OCI-LY7 (cell line): ENCODE measurements around the gene MEGF6. TPM values are rescaled to one million over a fixed set of nuclear protein-coding genes. Genes with fewer than 3 reads are reported as not detected.

ENCODE experiments used
- BruUV-seq: library from RNA; stranded (reverse); fragments of 400-500 nt; replicated peaks from 2 replicates; lab custom pipeline; 2021; lab: Mats Ljungman, UMichigan
- CTCF ChIA-PET: fragments of 300-600 bp; sonication (Branson Sonifier 250); formaldehyde crosslinking; loops from one replicate; lab custom pipeline; 2022; ENCODE audit warnings: antibody characterized with exemption; ENCODE audit not compliant: unreplicated experiment; lab: Charles Lee
- POLR2A ChIA-PET: fragments of 300-600 bp; sonication (Branson Sonifier 250); formaldehyde crosslinking; loops from one replicate; lab custom pipeline; 2022; ENCODE audit warnings: antibody characterized with exemption; lab: Charles Lee
- DNase-seq: peaks from one replicate; pipeline ENCODE4 v3.0.0-alpha.2; 2015; ENCODE audit warnings: low spot score
- H2AFZ ChIP-seq: fragments of 200-600 bp; sonication (generic), shearing (Covaris generic); 2 replicates; pipeline ENCODE4 v1.6.1; 2014; ENCODE audit warnings: mild to moderate bottlenecking, antibody characterized with exemption, low read length, moderate library complexity
- H3K27ac ChIP-seq: fragments of 200-600 bp; sonication (generic); 2 replicates; pipeline ENCODE4 v1.5.1; 2014; ENCODE audit warnings: mixed run types, low read depth, mild to moderate bottlenecking, moderate library complexity, low read length, inconsistent platforms; ENCODE audit not compliant: poor library complexity, severe bottlenecking
- H3K36me3 ChIP-seq: fragments of 200-600 bp; sonication (generic); 2 replicates; pipeline ENCODE4 v1.6.1; 2014; ENCODE audit warnings: mild to moderate bottlenecking, antibody characterized with exemption, low read length, moderate library complexity, mixed read lengths; ENCODE audit not compliant: insufficient read depth
- H3K4me1 ChIP-seq: fragments of 200-600 bp; sonication (generic); 2 replicates; pipeline ENCODE4 v1.5.1; 2014; ENCODE audit warnings: mild to moderate bottlenecking, low read length; ENCODE audit not compliant: insufficient read depth, poor library complexity, severe bottlenecking
- H3K4me2 ChIP-seq: fragments of 200-600 bp; sonication (generic); 2 replicates; pipeline ENCODE4 v1.6.1; 2014; ENCODE audit warnings: mild to moderate bottlenecking, low read length
- H3K4me3 ChIP-seq: fragments of 200-600 bp; sonication (generic); 2 replicates; pipeline ENCODE4 v1.5.1; 2014; ENCODE audit warnings: mild to moderate bottlenecking, low read depth, low read length; ENCODE audit not compliant: poor library complexity, severe bottlenecking
- H3K79me2 ChIP-seq: fragments of 200-600 bp; sonication (generic); 2 replicates; pipeline ENCODE4 v1.6.1; 2016; ENCODE audit warnings: low read depth, mild to moderate bottlenecking, low read length, moderate library complexity, mixed read lengths; ENCODE audit not compliant: insufficient read depth
- H3K9me2 ChIP-seq: fragments of 200-600 bp; sonication (generic); 2 replicates; pipeline ENCODE4 v1.6.1; 2016; ENCODE audit warnings: mild to moderate bottlenecking, low read length, mixed read lengths; ENCODE audit not compliant: insufficient read depth
- H3K9me3 ChIP-seq: fragments of 200-600 bp; sonication (generic); 2 replicates; pipeline ENCODE4 v1.6.1; 2014; ENCODE audit warnings: mild to moderate bottlenecking, mixed run types, low read length, mixed read lengths
- H4K20me1 ChIP-seq: fragments of 200-600 bp; sonication (generic); 2 replicates; pipeline ENCODE4 v1.6.1; 2014; ENCODE audit warnings: mild to moderate bottlenecking, antibody characterized with exemption, low read length, moderate library complexity, mixed read lengths; ENCODE audit not compliant: insufficient read depth
- EZH2phosphoT487 ChIP-seq: fragments of 200-600 bp; sonication (generic); IDR thresholded peaks from 2 replicates; pipeline ENCODE4 v1.6.1; 2018; ENCODE audit warnings: low read depth, borderline replicate concordance, mild to moderate bottlenecking, mixed run types, antibody characterized with exemption, low read length, moderate library complexity, mixed read lengths
- intact Hi-C: fragments of 100-400 bp; cut with micrococcal nuclease; formaldehyde crosslinking; loops from one replicate; pipeline ENCODE4 v1.10.0; 2022; ENCODE audit not compliant: unreplicated experiment
- total RNA-seq, 2 experiments: library from RNA; depleted of rRNA in 1 of 2; stranded (reverse); fragments of >200 nt in 1 of 2; shearing (Covaris generic) in 1 of 2; gene quantifications; 2 replicates each; pipeline ENCODE4 v1.2.3, GENCODE V29; 2014 to 2022
- TF ChIP-seq, protein P1 (sequence below): fragments of 200-600 bp; sonication (generic); conservative IDR thresholded peaks from 2 replicates; pipeline ENCODE4 v1.5.1; 2014; ENCODE audit warnings: mild to moderate bottlenecking, antibody characterized with exemption, low read length, moderate library complexity, mixed read lengths

The MEGF6 gene
- total RNA-seq, 2 experiments from 2014 or later: 0.15 to 0.32 TPM

DNA sequence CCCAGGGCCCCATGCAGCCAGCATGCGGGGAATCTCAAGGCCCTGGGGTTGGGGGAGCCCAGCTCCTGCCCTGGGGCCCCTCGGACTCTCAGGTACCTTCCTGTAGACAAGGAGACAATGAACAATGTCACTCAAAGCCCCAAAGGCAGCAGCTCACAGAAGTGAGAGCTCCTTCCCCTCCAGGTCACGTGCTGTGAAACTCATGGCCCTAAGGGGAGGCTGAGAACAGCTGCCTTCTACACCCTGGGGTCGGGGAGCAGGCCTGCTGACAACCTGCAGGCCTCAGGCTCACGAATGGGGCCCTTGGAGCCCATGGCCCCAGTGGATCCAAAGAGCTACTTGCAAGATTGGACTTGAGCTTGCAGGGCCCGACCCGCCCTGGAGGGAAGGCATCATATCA lies 3.2 kb downstream of the MEGF6 start:
- Histone ChIP-seq H3K9me2 (no peaks in the 10 kb centered on the region), H3K9me3 (no peaks in the 10 kb centered on the region), H3K27ac (no peak overlapping the region), H3K79me2 (no peaks in the 10 kb centered on the region), H2AFZ (no peak overlapping the region), H3K4me1 (no peaks in the 10 kb centered on the region), H3K4me2 (no peak overlapping the region), H4K20me1 (no peaks in the 10 kb centered on the region), H3K4me3 (no peak overlapping the region), H3K36me3 (no peaks in the 10 kb centered on the region)
- TF ChIP-seq EZH2phosphoT487: no peak
- TF ChIP-seq, protein P1, sequence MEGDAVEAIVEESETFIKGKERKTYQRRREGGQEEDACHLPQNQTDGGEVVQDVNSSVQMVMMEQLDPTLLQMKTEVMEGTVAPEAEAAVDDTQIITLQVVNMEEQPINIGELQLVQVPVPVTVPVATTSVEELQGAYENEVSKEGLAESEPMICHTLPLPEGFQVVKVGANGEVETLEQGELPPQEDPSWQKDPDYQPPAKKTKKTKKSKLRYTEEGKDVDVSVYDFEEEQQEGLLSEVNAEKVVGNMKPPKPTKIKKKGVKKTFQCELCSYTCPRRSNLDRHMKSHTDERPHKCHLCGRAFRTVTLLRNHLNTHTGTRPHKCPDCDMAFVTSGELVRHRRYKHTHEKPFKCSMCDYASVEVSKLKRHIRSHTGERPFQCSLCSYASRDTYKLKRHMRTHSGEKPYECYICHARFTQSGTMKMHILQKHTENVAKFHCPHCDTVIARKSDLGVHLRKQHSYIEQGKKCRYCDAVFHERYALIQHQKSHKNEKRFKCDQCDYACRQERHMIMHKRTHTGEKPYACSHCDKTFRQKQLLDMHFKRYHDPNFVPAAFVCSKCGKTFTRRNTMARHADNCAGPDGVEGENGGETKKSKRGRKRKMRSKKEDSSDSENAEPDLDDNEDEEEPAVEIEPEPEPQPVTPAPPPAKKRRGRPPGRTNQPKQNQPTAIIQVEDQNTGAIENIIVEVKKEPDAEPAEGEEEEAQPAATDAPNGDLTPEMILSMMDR: no peak
- intact Hi-C loops: no loop called here
- POLR2A ChIA-PET: no interaction called here
- BruUV-seq: no TSS peak
- DNase-seq: no peak
- CTCF ChIA-PET: no interaction called here

DNA sequence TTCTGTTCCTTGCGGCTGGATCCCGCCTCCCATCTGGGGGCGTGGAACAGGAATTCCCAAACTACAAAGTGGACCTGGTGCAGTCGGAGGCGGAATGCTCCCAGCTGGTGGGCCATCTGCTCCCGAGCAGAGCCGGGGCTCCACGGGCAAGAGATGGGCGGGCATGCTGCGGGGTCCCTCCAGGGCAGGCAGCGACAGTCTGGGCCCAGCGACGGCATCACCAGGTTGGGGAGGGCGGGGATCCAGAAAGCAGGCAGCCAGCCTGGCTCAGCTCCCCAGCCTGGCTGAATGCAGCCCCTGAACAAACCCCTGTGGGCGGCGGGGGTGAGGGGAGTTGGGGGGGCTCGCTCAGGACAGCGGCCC lies 3.6 kb downstream of the MEGF6 start:
- no peak overlapping the region for H3K4me2 ChIP-seq
- no peaks in the 10 kb centered on the region for H3K36me3 ChIP-seq
- H3K9me2 ChIP-seq: no peaks in the 10 kb centered on the region
- intact Hi-C loops: no loop called here
- POLR2A ChIA-PET: no interaction called here
- no peak overlapping the region for H2AFZ ChIP-seq
- H4K20me1 ChIP-seq: no peaks in the 10 kb centered on the region
- no peaks in the 10 kb centered on the region for H3K4me1 ChIP-seq
- no peak for DNase-seq
- H3K79me2 ChIP-seq: no peaks in the 10 kb centered on the region
- TF ChIP-seq EZH2phosphoT487: no peak
- TF ChIP-seq, protein P1: no peak
- H3K4me3 ChIP-seq: no peak overlapping the region
- no TSS peak for BruUV-seq
- no peak overlapping the region for H3K27ac ChIP-seq
- CTCF ChIA-PET: no interaction called here
- no peaks in the 10 kb centered on the region for H3K9me3 ChIP-seq

DNA sequence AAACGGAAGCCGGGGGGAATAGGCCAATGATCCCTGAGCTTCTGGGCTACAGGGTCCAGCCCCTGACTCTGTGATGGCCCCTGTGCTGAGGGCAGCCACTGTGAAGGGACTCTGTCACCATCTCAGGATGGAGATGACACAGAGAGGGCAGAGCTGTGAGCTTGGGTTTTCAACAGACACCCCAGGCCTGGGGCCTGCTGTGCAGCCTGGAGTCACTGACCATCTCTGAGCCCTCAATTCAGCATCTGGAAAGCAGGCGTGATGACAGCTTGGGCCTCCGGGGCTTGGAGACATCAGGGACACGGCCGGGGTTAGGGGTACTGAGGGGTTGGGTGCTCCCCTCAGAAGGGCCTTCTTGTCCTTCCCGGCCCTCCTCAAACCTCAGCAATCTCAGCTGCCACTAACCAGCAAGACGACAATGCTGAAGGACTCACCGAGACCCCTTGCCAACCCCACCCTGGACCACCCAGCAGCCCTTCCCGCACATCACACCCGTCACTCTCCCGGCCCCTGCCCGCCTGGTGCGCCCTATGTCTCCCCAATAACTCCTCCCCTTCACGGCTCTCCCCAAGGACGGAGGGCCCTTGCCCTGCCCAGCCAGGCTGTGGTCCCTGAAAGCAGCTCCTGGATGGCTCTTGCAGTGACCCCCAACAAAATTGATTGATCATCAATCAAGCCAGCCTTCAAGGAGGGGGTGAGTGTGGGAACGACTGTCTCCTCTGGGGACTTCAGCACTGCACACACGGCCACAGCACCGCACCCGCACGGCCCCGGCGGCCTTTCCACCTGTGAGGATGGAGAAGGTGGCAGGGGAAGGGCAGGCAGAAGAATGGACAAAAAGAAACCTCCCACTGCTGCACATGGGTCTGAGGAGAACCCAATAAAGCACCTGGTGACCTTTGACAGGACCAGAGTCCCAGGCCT lies 4.3 kb downstream of the MEGF6 start:
- no peak overlapping the region for H3K4me2 ChIP-seq
- intact Hi-C loops: no loop called here
- BruUV-seq: no TSS peak
- no peak overlapping the region for H3K27ac ChIP-seq
- no peaks in the 10 kb centered on the region for H3K9me3 ChIP-seq
- no peaks in the 10 kb centered on the region for H3K4me1 ChIP-seq
- H3K9me2 ChIP-seq: no peaks in the 10 kb centered on the region
- no peaks in the 10 kb centered on the region for H3K36me3 ChIP-seq
- no peak for DNase-seq
- H4K20me1 ChIP-seq: no peaks in the 10 kb centered on the region
- no peak overlapping the region for H3K4me3 ChIP-seq
- POLR2A ChIA-PET: no interaction called here
- H2AFZ ChIP-seq: no peak overlapping the region
- TF ChIP-seq, protein P1: no peak
- no peak for TF ChIP-seq EZH2phosphoT487
- no peaks in the 10 kb centered on the region for H3K79me2 ChIP-seq
- CTCF ChIA-PET: no interaction called here
